PFSK-1 (cell line): ENCODE results near the gene SPATA6.

Experiments
- FOXP2 ChIP-seq: optimal IDR thresholded peaks from 2 replicates; pipeline ENCODE3; 2011; ENCODE audit warnings: borderline replicate concordance, control low read depth, inconsistent platforms; ENCODE audit not compliant: insufficient read depth; ENCODE audit errors: extremely low read length, extremely low read depth
- POLR2AphosphoS5 ChIP-seq: IDR thresholded peaks from 2 replicates; pipeline ENCODE4 v1.6.1; 2012; ENCODE audit warnings: low read depth, mild to moderate bottlenecking, control low read depth, low read length, moderate library complexity
- SIN3A ChIP-seq: IDR thresholded peaks from 2 replicates; pipeline ENCODE4 v1.6.1; 2012; ENCODE audit warnings: mild to moderate bottlenecking, low read length, moderate library complexity, borderline replicate concordance; ENCODE audit not compliant: insufficient read depth
- TAF1 ChIP-seq: IDR thresholded peaks from 2 replicates; pipeline ENCODE4 v1.6.1; 2012; ENCODE audit warnings: low read length, control low read depth, borderline replicate concordance; ENCODE audit not compliant: insufficient read depth
- TF ChIP-seq, protein P1 (sequence below), 2 experiments: IDR thresholded peaks; 2 replicates each; pipeline versions ENCODE4 v1.6.1 to v1.8.0; 2011 to 2012; ENCODE audit warnings: low read depth in 2 of 2, low read length in 2 of 2, control low read depth in 1 of 2, inconsistent platforms in 1 of 2, mild to moderate bottlenecking in 1 of 2, moderate library complexity in 1 of 2; ENCODE audit not compliant: insufficient read depth in 1 of 2

DNA sequence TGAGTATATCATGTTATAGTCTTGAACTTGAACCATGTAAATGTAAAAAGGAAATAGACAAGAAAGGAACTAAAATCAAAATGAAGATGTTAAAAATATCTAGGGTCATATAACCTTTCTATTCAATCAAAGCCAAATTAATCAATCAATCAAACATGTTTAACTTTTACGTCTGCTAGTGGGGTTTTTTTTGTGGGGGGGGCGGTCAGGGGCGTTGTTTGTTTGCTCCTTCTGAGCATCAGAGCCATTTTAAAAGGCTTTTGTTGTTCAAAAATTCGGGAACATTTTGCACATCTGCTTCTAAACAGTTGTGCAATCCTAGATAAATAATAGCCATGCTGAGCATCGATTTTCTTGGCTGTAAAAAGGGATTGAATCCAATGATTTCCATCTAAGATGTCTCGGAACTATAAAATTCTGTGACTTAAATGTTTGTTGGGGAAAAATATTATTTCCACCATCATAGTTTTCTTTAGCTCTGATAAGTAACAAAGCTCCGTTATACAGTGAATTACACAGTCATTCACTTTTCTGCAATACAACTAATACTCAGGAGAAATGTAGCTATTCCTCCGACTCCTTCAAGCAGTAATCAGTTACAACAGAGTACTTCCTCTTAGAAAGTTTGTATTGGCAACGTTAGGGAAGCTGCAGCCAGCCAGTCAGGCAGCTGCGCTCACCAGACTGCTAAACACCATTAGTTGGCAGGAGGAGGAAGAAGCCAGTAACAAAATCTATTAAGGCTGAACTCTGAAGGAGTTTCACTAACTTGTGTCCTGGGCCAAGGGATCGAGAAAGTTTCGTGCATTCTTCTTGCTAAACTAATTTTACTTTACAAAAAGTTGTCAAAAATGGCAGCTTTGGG is 2.2 kb downstream of the SPATA6 start:
- TF ChIP-seq POLR2AphosphoS5: no peak
- TF ChIP-seq SIN3A: no peak
- no peak for TF ChIP-seq TAF1
- TF ChIP-seq FOXP2: no peak
- TF ChIP-seq, protein P1, sequence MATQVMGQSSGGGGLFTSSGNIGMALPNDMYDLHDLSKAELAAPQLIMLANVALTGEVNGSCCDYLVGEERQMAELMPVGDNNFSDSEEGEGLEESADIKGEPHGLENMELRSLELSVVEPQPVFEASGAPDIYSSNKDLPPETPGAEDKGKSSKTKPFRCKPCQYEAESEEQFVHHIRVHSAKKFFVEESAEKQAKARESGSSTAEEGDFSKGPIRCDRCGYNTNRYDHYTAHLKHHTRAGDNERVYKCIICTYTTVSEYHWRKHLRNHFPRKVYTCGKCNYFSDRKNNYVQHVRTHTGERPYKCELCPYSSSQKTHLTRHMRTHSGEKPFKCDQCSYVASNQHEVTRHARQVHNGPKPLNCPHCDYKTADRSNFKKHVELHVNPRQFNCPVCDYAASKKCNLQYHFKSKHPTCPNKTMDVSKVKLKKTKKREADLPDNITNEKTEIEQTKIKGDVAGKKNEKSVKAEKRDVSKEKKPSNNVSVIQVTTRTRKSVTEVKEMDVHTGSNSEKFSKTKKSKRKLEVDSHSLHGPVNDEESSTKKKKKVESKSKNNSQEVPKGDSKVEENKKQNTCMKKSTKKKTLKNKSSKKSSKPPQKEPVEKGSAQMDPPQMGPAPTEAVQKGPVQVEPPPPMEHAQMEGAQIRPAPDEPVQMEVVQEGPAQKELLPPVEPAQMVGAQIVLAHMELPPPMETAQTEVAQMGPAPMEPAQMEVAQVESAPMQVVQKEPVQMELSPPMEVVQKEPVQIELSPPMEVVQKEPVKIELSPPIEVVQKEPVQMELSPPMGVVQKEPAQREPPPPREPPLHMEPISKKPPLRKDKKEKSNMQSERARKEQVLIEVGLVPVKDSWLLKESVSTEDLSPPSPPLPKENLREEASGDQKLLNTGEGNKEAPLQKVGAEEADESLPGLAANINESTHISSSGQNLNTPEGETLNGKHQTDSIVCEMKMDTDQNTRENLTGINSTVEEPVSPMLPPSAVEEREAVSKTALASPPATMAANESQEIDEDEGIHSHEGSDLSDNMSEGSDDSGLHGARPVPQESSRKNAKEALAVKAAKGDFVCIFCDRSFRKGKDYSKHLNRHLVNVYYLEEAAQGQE (IDR thresholded peaks at IDR 0.05; ENCODE audit: insufficient read depth in 1 of 2, low read depth in 2 of 2, low read length in 2 of 2): no peak
